ENCODE data around the gene TAB2. TPM values are rescaled to one million over a fixed set of nuclear protein-coding genes. Genes with fewer than 3 reads are reported as not detected.

The TAB2 gene
- total and polyA plus RNA-seq, 2 donors (not counting 1 experiment from before 2014, with no cell fraction given) = 31.6 to 88.5 TPM

GRCh38 chr6:149445095-149445466 is 127.6 kb downstream of the TAB2 start:
- no peak for TF ChIP-seq EZH2 (IDR thresholded peaks at IDR 0.05; ENCODE audit: borderline replicate concordance, insufficient read depth, low read depth, low read length, poor library complexity, severe bottlenecking)
- TF ChIP-seq CTCF (IDR thresholded peaks at IDR 0.05) = no peak
- ChIA-PET CTCF (interaction anchor here (1.2 to 3.3 kb wide), 3 partner anchors 13 to 255 kb away, joined by 3 to 14 read pairs (median 11); no protein-coding TSS in a partner anchor), POLR2A (interaction anchor here (1.2 kb wide), 1 partner anchor 13 kb away, joined by 3 read pairs; no protein-coding TSS in a partner anchor)
- WGBS (ENCODE audit: insufficient coverage) = 79% methylated on average over 4 of the region's 6 CpGs
- no peak overlapping the region for H3K9ac ChIP-seq (ENCODE audit: low read length)
- no peaks in the 10 kb centered on the region for H3K27me3 ChIP-seq (replicated peaks in 1 of 4; ENCODE audit: control extremely low read depth in 1 of 4, control insufficient read depth in 3 of 4, insufficient read depth in 4 of 4, low read length in 3 of 4)
- intact Hi-C loops (cut with micrococcal nuclease) = no loop called here
- Mint-ChIP-seq H3K27me3 (no peaks in the 10 kb centered on the region), H3K4me1 (peaks cover 12% of the 10 kb centered on the region), H3K4me3 (no peak overlapping the region), H3K9me3 (ENCODE audit: insufficient read depth) (no peaks in the 10 kb centered on the region), H3K27ac (peak overlapping the region; percentile 50)
- ATAC-seq (ENCODE audit: low read depth) = peak; percentile 10
- H3K4me2 ChIP-seq (replicated peaks; ENCODE audit: low read depth, low read length, poor library complexity, severe bottlenecking) = no peak overlapping the region
- H3K79me2 ChIP-seq (ENCODE audit: control insufficient read depth, insufficient read depth, low read length) = peaks cover 7% of the 10 kb centered on the region
- no peak overlapping the region for H2AFZ ChIP-seq (ENCODE audit: insufficient read depth, low read depth, low read length, poor library complexity, severe bottlenecking)
- peaks cover 0 to 5% (median 0%) of the 10 kb centered on the region in 3 donors for H3K9me3 ChIP-seq (ENCODE audit: control extremely low read depth in 1 of 3, control insufficient read depth in 2 of 3, insufficient read depth in 1 of 3, low read length in 2 of 3)
- DNase-seq = no peak
- peaks cover 9% of the 10 kb centered on the region for H4K20me1 ChIP-seq (ENCODE audit: control insufficient read depth, insufficient read depth, low read length, poor library complexity, severe bottlenecking)
- H3K4me1 ChIP-seq (ENCODE audit: control insufficient read depth in 2 of 2, insufficient read depth in 2 of 2, low read length in 2 of 2) = no peaks in the 10 kb centered on the region
- peaks cover 0 to 21% of the 10 kb centered on the region in 2 experiments for H3K36me3 ChIP-seq (replicated peaks in 1 of 2; ENCODE audit: control extremely low read depth in 1 of 2, control insufficient read depth in 1 of 2, extremely low read depth in 1 of 2, insufficient read depth in 2 of 2, low read length in 1 of 2)
- H3K4me3 ChIP-seq (ENCODE audit: control extremely low read depth in 1 of 5, extremely low read depth in 1 of 5, insufficient read depth in 1 of 5, low read depth in 2 of 5, low read length in 4 of 5) = no peak overlapping the region
- no peak overlapping the region for H3K27ac ChIP-seq (ENCODE audit: low read length in 2 of 2)

GRCh38 chr6:149445573-149445972 is 128.1 kb downstream of the TAB2 start:
- POLR2A ChIA-PET = interaction anchor here (1.2 kb wide), 1 partner anchor 12 kb away, joined by 3 read pairs; no protein-coding TSS in a partner anchor
- intact Hi-C loops (cut with micrococcal nuclease) = no loop called here

More at GRCh38 chr6:149445573-149445972, 128.1 kb downstream of the TAB2 start:
- TF ChIP-seq CTCF (IDR thresholded peaks at IDR 0.05) = no peak
- no peak for TF ChIP-seq EZH2 (IDR thresholded peaks at IDR 0.05; ENCODE audit: borderline replicate concordance, insufficient read depth, low read depth, low read length, poor library complexity, severe bottlenecking)
- Histone ChIP-seq H3K4me2 (replicated peaks; ENCODE audit: low read depth, low read length, poor library complexity, severe bottlenecking) (no peak overlapping the region), H3K4me1 (ENCODE audit: control insufficient read depth in 2 of 2, insufficient read depth in 2 of 2, low read length in 2 of 2) (no peaks in the 10 kb centered on the region), H3K27me3 (replicated peaks in 1 of 4; ENCODE audit: control extremely low read depth in 1 of 4, control insufficient read depth in 3 of 4, insufficient read depth in 4 of 4, low read length in 3 of 4) (no peaks in the 10 kb centered on the region), H3K79me2 (ENCODE audit: control insufficient read depth, insufficient read depth, low read length) (peaks cover 12% of the 10 kb centered on the region), H4K20me1 (ENCODE audit: control insufficient read depth, insufficient read depth, low read length, poor library complexity, severe bottlenecking) (peaks cover 13% of the 10 kb centered on the region), H3K4me3 (ENCODE audit: control extremely low read depth in 1 of 5, extremely low read depth in 1 of 5, insufficient read depth in 1 of 5, low read depth in 2 of 5, low read length in 4 of 5) (no peak overlapping the region), H2AFZ (ENCODE audit: insufficient read depth, low read depth, low read length, poor library complexity, severe bottlenecking) (no peak overlapping the region), H3K9ac (ENCODE audit: low read length) (no peak overlapping the region), H3K36me3 (replicated peaks in 1 of 2; ENCODE audit: control extremely low read depth in 1 of 2, control insufficient read depth in 1 of 2, extremely low read depth in 1 of 2, insufficient read depth in 2 of 2, low read length in 1 of 2) (peaks cover 0 to 26% of the 10 kb centered on the region in 2 experiments), H3K9me3 (ENCODE audit: control extremely low read depth in 1 of 3, control insufficient read depth in 2 of 3, insufficient read depth in 1 of 3, low read length in 2 of 3) (peaks cover 0 to 5% (median 0%) of the 10 kb centered on the region in 3 donors), H3K27ac (ENCODE audit: low read length in 2 of 2) (no peak overlapping the region)
- WGBS (ENCODE audit: insufficient coverage) = 93% methylated on average over 7 of the region's 7 CpGs
- peak; percentile 20 for ATAC-seq (ENCODE audit: low read depth)
- Mint-ChIP-seq H3K9me3 (ENCODE audit: insufficient read depth) (no peaks in the 10 kb centered on the region), H3K4me3 (no peak overlapping the region), H3K27me3 (no peaks in the 10 kb centered on the region), H3K4me1 (peaks cover 14% of the 10 kb centered on the region), H3K27ac (peak overlapping the region; percentile 43)
- CTCF ChIA-PET = interaction anchor here (0.8 to 3.3 kb wide), 5 partner anchors 8 to 256 kb away, joined by 3 to 14 read pairs (median 3); partner anchors contain the start of gene ZC3H12D
- no peak for DNase-seq
